Thyroid gland (tissue), 4 donors: ENCODE measurements around the gene FNBP1. TPM values are rescaled to one million over a fixed set of nuclear protein-coding genes. Genes with fewer than 3 reads are reported as not detected.
"Not testable (repeated sequence)": the region's sequence is repeated elsewhere in the genome, so short reads cannot be mapped to it uniquely, and the experiment has no call there.

Source experiments
- DNase-seq, 2 donors: peaks; one replicate each; pipeline ENCODE4 v3.0.0-alpha.2; 2019
- H3K27ac ChIP-seq, 3 donors: fragments of 200-600 bp; sonication (generic); 1 replicate in 2 of 3; 2 replicates in 1 of 3; pipeline ENCODE4 v1.5.1; 2016 to 2019; ENCODE audit warnings: mild to moderate bottlenecking in 1 of 3, moderate library complexity in 1 of 3
- H3K27me3 ChIP-seq: fragments of 200-600 bp; sonication (generic); one replicate; pipeline ENCODE4 v1.5.1; 2019
- H3K36me3 ChIP-seq, 2 donors: fragments of 200-600 bp; sonication (generic); one replicate each; pipeline ENCODE4 v1.5.1; 2016 to 2019
- H3K4me1 ChIP-seq, 2 donors: fragments of 200-600 bp; sonication (generic); one replicate each; pipeline ENCODE4 v1.5.1; 2017 to 2019
- H3K4me3 ChIP-seq, 3 donors: fragments of 200-600 bp; sonication (generic); replicated peaks in 1 of 3; 1 replicate in 2 of 3; 2 replicates in 1 of 3; pipeline ENCODE4 v1.5.1; 2016; ENCODE audit warnings: mild to moderate bottlenecking in 1 of 3
- H3K9me3 ChIP-seq: fragments of 200-600 bp; sonication (generic); one replicate; pipeline ENCODE4 v1.5.1; 2017
- CTCF ChIP-seq, 6 experiments: fragments of 200-600 bp in 3 of 6; fragments of 450-650 bp in 3 of 6; sonication (generic) in 3 of 6; IDR thresholded peaks; one replicate each; pipeline ENCODE4 v1.5.1; 2016 to 2019; ENCODE audit warnings: antibody characterized with exemption in 6 of 6, mild to moderate bottlenecking in 2 of 6, inconsistent platforms in 1 of 6, moderate library complexity in 1 of 6
- POLR2A ChIP-seq, 2 donors: fragments of 450-650 bp; IDR thresholded peaks; one replicate each; pipeline ENCODE4 v1.6.1; 2017; ENCODE audit warnings: antibody characterized with exemption in 2 of 2, mild to moderate bottlenecking in 2 of 2, moderate library complexity in 1 of 2
- WGBS, 2 donors: methylation state at CpG; one replicate each; pipeline ENCODE4 v1.1.5; 2017; 5-methylcytosine and 5-hydroxymethylcytosine counted together
- intact Hi-C: fragments of 100-400 bp; cut with DNase I; formaldehyde crosslinking; loops from one replicate; pipeline ENCODE4 v1.15.1; 2023
- total RNA-seq, 4 donors: library from RNA; depleted of rRNA; stranded (reverse); fragments of >200 nt; gene quantifications; one replicate each; pipeline ENCODE4 v1.2.3, GENCODE V29; 2016

The FNBP1 gene
- total RNA-seq, 4 donors from 2014 or later, result 55.8 to 78.5 (median 76.0) TPM

GRCh38 chr9:129954868-129955550 is 88.0 kb downstream of the FNBP1 start:
- intact Hi-C loops, result no loop called here
- TF ChIP-seq POLR2A (IDR thresholded peaks at IDR 0.05) (no peak), CTCF (IDR thresholded peaks at IDR 0.05) (no peak)
- H3K36me3 ChIP-seq, result peaks cover 5 to 9% of the 10 kb centered on the region in 2 donors
- WGBS, 2 donors, result 57 to 72% methylated on average over 6 of the region's 6 CpGs
- H3K4me3 ChIP-seq, result no peak overlapping the region
- no peaks in the 10 kb centered on the region for H3K27me3 ChIP-seq
- DNase-seq, result no peak
- H3K4me1 ChIP-seq, result peaks cover 0 to 8% of the 10 kb centered on the region in 2 donors
- H3K9me3 ChIP-seq, result no peaks in the 10 kb centered on the region
- H3K27ac ChIP-seq, result peak overlapping the region; percentile 14 to 73 (median 38)

- DNase-seq, result no peak
- H3K27me3 ChIP-seq, result no peaks in the 10 kb centered on the region
- peaks cover 0 to 8% of the 10 kb centered on the region in 2 donors for H3K4me1 ChIP-seq
- H3K36me3 ChIP-seq, result peaks cover 5 to 9% of the 10 kb centered on the region in 2 donors
- WGBS, 2 donors, result 90 to 97% methylated on average over 1 of the region's 1 CpG
- no peaks in the 10 kb centered on the region for H3K9me3 ChIP-seq
- intact Hi-C loops, result no loop called here
- no peak overlapping the region for H3K27ac ChIP-seq
- no peak for TF ChIP-seq CTCF (IDR thresholded peaks at IDR 0.05)
- no peak for TF ChIP-seq POLR2A (IDR thresholded peaks at IDR 0.05)
- no peak overlapping the region for H3K4me3 ChIP-seq
Measured at GRCh38 chr9:129953736-129954135, 89.3 kb downstream of the FNBP1 start.

- H3K36me3 ChIP-seq, result peaks cover 5 to 7% of the 10 kb centered on the region in 2 donors
- H3K9me3 ChIP-seq, result no peaks in the 10 kb centered on the region
- WGBS, 2 donors, result 97 to 98% methylated on average over 3 of the region's 3 CpGs
- no peak overlapping the region for H3K4me3 ChIP-seq
- H3K4me1 ChIP-seq, result peaks cover 0 to 8% of the 10 kb centered on the region in 2 donors
- TF ChIP-seq CTCF (IDR thresholded peaks at IDR 0.05) (no peak), POLR2A (IDR thresholded peaks at IDR 0.05) (no peak)
- DNase-seq, result no peak
- intact Hi-C loops, result no loop called here
- no peaks in the 10 kb centered on the region for H3K27me3 ChIP-seq
- no peak overlapping the region for H3K27ac ChIP-seq
Measured at GRCh38 chr9:129952337-129952736, 90.7 kb downstream of the FNBP1 start.

GRCh38 chr9:129949821-129950220 is 93.2 kb downstream of the FNBP1 start:
- WGBS, 2 donors, result 88 to 94% methylated on average over 5 of the region's 5 CpGs
- no peak for DNase-seq
- TF ChIP-seq CTCF (IDR thresholded peaks at IDR 0.05), result no peak
- TF ChIP-seq POLR2A (IDR thresholded peaks at IDR 0.05), result no peak
- Histone ChIP-seq H3K36me3 (no peaks in the 10 kb centered on the region), H3K4me1 (peaks cover 0 to 3% of the 10 kb centered on the region in 2 donors), H3K27me3 (no peaks in the 10 kb centered on the region), H3K4me3 (no peak overlapping the region), H3K27ac (no peak overlapping the region), H3K9me3 (no peaks in the 10 kb centered on the region)
- intact Hi-C loops, result no loop called here

- H3K27ac ChIP-seq, H3K36me3 ChIP-seq, intact Hi-C loops, H3K27me3 ChIP-seq, H3K9me3 ChIP-seq, H3K4me1 ChIP-seq, H3K4me3 ChIP-seq, DNase-seq: not testable (repeated sequence)
- WGBS, 2 donors, result 76 to 83% methylated on average over 7 of the region's 7 CpGs
Measured at GRCh38 chr9:129948626-129949025, 94.4 kb downstream of the FNBP1 start.
